ENCODE measurements around the gene PCIF1. TPM values are rescaled to one million over a fixed set of nuclear protein-coding genes. Genes with fewer than 3 reads are reported as not detected.
"Not testable (repeated sequence)": the region's sequence is repeated elsewhere in the genome, so short reads cannot be mapped to it uniquely, and the experiment has no call there.

Gene PCIF1
- total and polyA plus RNA-seq, 8 donors, result 26.1 to 50.8 (median 44.0) TPM

DNA sequence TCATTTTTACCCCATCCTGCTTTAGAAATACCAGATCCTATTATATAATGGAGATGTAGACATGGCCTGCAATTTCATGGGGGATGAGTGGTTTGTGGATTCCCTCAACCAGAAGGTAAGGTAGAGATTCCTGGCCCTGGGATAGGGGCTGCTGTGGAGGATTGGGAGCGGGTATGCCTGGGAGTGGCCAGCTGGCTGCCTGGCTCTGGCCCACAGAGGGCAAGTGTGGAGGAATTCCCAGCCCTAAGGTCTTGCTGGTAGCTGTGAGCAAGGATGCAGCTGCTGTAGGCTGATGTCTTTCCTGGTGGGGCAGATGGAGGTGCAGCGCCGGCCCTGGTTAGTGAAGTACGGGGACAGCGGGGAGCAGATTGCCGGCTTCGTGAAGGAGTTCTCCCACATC is 36.8 kb upstream of the PCIF1 start:
- Histone ChIP-seq H3K27me3 (no peaks in the 10 kb centered on the region), H3K9me3 (no peaks in the 10 kb centered on the region), H3K4me1 (peaks cover under 1 to 14% of the 10 kb centered on the region in 2 donors), H3K36me3 (peaks cover 0 to 98% of the 10 kb centered on the region in 2 donors), H3K4me3 (no peak overlapping the region), H3K27ac (no peak overlapping the region)
- no peak for ATAC-seq
- intact Hi-C loops (cut with DNase I), result no loop called here
- DNase-seq, result peak in 1 of 4 donors; percentile 49
- TF ChIP-seq, protein P1, sequence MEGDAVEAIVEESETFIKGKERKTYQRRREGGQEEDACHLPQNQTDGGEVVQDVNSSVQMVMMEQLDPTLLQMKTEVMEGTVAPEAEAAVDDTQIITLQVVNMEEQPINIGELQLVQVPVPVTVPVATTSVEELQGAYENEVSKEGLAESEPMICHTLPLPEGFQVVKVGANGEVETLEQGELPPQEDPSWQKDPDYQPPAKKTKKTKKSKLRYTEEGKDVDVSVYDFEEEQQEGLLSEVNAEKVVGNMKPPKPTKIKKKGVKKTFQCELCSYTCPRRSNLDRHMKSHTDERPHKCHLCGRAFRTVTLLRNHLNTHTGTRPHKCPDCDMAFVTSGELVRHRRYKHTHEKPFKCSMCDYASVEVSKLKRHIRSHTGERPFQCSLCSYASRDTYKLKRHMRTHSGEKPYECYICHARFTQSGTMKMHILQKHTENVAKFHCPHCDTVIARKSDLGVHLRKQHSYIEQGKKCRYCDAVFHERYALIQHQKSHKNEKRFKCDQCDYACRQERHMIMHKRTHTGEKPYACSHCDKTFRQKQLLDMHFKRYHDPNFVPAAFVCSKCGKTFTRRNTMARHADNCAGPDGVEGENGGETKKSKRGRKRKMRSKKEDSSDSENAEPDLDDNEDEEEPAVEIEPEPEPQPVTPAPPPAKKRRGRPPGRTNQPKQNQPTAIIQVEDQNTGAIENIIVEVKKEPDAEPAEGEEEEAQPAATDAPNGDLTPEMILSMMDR (IDR thresholded peaks at IDR 0.05), result no peak

DNA sequence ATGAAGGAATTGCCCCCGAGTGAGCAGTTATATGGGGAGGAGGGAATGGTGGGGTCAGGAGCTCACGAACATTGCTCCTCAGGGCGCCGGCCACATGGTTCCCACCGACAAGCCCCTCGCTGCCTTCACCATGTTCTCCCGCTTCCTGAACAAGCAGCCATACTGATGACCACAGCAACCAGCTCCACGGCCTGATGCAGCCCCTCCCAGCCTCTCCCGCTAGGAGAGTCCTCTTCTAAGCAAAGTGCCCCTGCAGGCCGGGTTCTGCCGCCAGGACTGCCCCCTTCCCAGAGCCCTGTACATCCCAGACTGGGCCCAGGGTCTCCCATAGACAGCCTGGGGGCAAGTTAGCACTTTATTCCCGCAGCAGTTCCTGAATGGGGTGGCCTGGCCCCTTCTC is 36.2 kb upstream of the PCIF1 start:
- ATAC-seq, result no peak
- TF ChIP-seq, protein P1 (IDR thresholded peaks at IDR 0.05), result no peak
- Histone ChIP-seq H3K4me3 (no peak overlapping the region), H3K27me3 (no peaks in the 10 kb centered on the region), H3K27ac (no peak overlapping the region), H3K36me3 (peaks cover 0 to 92% of the 10 kb centered on the region in 2 donors), H3K9me3 (no peaks in the 10 kb centered on the region), H3K4me1 (peaks cover 0 to 8% of the 10 kb centered on the region in 2 donors)
- intact Hi-C loops (cut with DNase I), result no loop called here
- peak in 1 of 4 donors; percentile 75 for DNase-seq

DNA sequence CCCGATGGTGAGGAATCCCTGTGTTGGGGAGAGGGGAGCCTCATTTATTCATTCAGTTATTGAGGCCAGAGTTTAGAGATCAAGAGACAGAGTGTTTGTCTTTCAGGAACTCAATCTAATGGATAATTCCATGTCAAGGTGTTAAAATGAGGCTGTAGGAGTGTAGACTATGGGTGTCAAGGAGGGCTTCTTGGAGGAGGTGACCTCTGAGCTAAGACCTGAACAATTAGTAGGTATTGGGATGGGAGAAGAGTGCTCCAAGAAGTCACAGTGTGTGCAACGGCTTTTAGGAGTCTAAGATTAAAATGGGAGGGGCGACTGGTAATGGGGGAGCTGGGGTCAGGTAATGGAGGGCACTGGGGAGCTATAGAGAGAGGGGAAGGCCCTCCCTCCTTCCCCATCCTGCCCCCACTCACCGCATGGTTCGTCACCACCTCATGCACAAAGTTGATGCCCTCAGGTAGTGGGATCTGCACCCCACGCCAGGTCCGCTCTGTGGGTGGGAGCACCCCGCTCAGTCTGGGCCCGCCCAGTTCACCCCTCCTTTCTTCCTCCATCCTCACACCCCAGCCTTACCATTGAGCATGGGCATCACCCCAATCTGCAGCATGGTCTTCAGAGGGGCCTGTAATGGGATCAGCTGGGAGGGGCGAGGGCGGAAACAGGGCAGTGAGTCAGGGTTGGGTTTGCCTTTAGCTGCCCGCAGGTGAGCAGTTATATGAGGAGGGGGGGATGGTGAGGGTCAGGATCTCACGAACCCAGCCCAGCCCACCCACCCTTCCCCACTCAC is 35.2 kb upstream of the PCIF1 start:
- H3K4me3 ChIP-seq, result no peak overlapping the region
- no peaks in the 10 kb centered on the region for H3K9me3 ChIP-seq
- TF ChIP-seq, protein P1 (IDR thresholded peaks at IDR 0.05), result no peak
- H3K36me3 ChIP-seq, result peaks cover 0 to 83% of the 10 kb centered on the region in 2 donors
- no peaks in the 10 kb centered on the region for H3K27me3 ChIP-seq
- no peak overlapping the region for H3K27ac ChIP-seq
- DNase-seq (peak in 1 of 4 donors; percentile 49), ATAC-seq (no peak)
- H3K4me1 ChIP-seq, result no peaks in the 10 kb centered on the region
- intact Hi-C loops (cut with DNase I), result no loop called here

DNA sequence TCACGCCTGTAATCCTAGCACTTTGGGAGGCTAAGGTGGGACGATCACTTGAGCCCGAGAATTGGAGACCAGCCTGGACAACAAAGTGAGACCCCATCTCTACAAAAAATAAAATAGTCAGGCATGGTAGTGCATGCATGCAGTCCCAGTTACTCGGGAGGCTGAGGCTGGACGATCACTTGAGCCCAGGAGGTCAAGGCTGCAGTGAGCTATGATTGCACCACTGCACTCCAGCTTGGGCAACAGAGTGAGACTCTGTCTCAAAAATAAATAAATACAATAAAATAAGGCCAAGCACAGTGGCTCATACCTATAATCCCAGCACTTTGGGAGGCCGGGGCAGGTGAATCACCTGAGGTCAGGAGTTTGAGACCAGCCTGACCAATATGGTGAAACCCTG is 33.2 kb upstream of the PCIF1 start:
- H3K4me1 ChIP-seq; H3K4me3 ChIP-seq; ATAC-seq; H3K27ac ChIP-seq; H3K27me3 ChIP-seq; intact Hi-C loops (cut with DNase I); DNase-seq; H3K9me3 ChIP-seq: not testable (repeated sequence)
- peaks cover 0 to 70% of the 10 kb centered on the region in 2 donors for H3K36me3 ChIP-seq

DNA sequence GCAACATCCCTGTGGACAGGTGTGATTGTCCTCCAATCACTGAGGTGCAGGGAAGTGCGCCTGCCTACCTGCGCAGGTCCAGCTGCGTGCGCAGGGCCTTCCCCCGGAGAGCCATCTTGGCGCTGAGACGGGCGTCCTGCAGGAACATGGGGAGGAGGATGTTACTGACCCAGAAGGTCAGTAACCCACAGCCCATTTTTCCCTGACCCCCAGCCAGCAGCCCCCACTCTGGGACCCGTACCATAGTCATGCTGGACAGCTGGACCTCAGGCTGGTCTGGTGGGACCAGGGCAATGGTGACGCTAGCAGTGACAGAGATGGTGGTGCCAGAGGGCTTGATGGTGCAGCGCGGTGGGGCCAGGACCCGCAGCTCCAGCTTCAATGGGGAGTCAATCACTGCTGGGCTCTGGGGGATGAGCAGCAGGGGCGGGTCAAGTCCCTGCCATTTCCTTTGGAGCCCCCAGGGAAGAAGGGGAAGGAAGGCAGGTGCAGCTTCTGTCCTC is 32.2 kb upstream of the PCIF1 start:
- Histone ChIP-seq H3K4me3 (no peak overlapping the region), H3K4me1 (no peaks in the 10 kb centered on the region), H3K36me3 (peaks cover 0 to 61% of the 10 kb centered on the region in 2 donors), H3K9me3 (no peaks in the 10 kb centered on the region), H3K27ac (no peak overlapping the region), H3K27me3 (no peaks in the 10 kb centered on the region)
- intact Hi-C loops (cut with DNase I), result no loop called here
- DNase-seq (peak in 1 of 4 donors; percentile 53), ATAC-seq (no peak)
- TF ChIP-seq, protein P1 (IDR thresholded peaks at IDR 0.05), result no peak
